GDM1 (cell line): ENCODE data around the gene HEY2.
"Not testable (repeated sequence)": the region's sequence is repeated elsewhere in the genome, so short reads cannot be mapped to it uniquely, and the experiment has no call there.

Experiments used
- DNase-seq: peaks from one replicate; lab custom pipeline; 2025; lab: John Stamatoyannopoulos, UW

The HEY2 gene

GRCh38 chr6:125795301-125795700 lies 45.9 kb downstream of the HEY2 start:
- no peak for DNase-seq

DNA sequence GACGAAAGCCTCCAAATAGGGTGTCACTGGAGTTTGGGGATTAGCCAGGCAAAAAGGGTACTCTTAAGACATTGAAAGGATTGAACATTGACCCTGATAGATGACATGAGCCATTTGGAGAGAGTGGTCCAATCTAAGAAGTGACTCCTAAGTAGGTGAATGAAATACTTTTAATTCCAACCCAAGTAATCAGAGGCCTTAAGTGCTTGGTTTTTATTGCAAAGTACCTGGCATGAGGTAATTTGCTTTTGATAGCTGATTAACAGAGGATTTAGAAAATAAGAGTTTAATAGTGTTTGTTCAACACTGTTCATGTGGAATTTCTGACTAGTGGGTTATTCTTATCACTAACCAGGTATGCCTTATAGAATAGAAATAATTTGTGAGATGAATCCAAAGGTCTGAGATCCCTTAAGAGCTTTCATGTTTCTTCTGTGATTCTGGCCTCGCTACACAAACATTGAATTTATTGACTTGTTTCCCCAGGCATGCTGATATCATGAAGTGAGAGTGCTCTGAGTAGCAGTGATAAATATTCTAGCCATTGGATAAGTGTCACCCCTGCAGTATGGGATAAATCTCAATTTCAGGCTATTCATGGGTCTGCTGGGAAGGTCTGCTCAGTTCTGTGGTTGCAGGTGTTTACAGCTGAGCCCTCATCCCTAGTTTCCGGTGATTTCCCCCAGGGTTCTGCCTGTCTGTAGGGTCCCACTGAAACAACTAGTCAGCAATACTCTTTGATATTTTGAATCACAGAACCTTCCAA lies 47.9 kb downstream of the HEY2 start:
- DNase-seq: no peak

DNA sequence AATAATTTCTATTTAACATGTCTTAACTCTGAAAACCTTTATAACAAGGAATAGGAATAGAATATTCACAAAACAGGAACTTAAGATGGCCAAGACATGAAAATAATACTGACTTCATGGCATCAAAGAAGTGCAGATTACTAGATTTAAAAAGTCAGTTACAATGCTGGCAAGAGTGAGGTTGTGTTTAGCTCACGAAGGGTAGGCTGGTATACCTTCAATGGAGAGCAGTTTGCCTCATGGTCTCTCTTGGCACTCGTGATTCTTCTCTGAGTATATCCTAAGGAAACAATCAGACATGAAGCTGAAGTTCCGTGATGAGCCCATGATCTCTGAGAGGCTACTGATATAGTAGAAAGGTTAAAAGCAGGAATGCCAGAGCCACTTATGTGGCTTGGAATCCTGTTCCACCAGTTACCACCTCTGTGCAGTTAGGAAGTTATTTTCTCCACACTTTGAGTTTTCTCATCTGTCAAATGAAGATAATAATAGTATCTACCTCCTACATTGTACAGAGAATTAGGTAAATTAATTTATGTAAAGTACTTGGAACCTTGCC lies 48.5 kb downstream of the HEY2 start:
- DNase-seq: no peak

DNA sequence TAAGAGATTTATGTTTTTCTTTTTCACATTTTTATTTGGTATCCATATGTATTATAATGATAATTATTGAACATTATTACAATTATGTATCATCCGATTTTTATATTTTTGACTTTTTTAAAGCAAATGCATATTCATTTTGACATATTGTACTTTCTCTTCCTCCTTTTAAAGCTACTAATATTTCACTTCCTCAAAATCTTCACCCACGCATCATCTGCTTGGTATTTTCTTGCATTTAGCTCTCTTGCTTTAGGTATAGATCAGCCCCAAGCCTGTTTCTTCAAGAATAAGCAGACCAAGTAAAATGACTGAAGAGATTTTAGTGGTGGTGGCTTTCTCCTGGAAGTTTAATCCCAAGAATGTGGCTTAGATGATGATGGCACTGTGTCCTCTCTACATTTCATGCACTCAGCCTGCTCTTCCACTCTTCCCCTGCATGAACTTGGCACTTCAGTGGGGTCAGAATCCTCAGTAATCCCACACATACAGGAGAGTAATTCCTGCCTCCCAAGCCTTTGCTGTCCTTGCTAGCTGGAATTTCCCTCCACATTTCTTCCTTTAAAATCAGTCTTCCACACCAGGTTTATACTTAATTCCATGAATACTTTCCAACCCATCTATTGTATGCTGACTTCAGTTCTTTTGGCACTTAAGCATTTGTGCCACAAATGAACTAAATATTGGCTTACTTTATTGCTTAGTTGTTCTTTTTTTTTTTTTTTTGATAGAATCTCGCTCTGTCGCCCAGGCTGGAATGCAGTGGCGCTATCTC lies 49.5 kb downstream of the HEY2 start:
- DNase-seq: no peak

DNA sequence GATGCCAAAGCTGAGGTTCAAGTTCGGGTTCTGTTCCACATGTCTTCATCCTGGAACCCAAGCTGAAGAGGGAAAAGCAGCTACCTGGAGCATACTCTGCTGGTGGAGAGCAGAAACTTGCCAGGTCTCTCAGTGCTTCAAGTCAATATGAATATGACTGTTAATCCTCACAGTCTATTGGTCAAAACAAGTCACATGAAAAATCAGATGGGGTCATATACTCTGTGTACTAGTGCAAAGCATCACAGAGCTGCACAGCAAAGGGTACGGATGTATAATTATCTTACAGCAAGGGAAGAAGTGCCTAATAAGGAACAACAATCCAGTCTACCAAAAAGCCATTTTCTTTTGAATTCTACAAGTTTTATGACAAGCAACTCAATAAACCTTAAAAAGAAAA lies 53.0 kb downstream of the HEY2 start:
- DNase-seq: no peak

- no peak for DNase-seq
Observed at GRCh38 chr6:125802943-125803377, 53.5 kb downstream of the HEY2 start.

GRCh38 chr6:125804264-125804663 lies 54.8 kb downstream of the HEY2 start:
- no peak for DNase-seq

DNA sequence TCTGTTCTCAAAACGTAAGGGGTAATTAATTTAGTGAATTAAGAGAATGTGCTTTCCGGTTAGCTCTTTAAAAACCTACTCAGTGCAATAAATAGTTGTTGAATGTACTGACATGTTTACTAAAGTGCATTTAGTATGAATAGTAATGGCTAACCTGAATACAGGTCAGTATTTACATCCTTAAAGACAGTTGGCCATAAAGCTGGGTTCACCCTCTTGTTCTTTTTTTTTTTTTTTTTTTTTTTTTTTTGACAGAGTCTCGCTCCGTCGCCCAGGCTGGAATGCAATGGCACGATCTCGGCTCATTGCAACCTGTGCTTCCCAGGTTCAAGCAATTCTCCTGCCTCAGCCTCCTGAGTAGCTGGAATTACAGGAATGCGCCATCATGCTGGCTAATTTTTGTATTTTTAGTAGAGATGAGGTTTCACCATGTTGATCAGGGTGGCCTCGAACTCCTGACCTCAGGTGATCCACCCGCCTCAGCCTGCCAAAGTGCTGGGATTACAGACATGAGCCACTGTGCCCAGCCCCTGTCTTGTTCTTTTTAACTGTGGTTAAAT lies 55.5 kb downstream of the HEY2 start:
- not testable (repeated sequence) for DNase-seq

DNA sequence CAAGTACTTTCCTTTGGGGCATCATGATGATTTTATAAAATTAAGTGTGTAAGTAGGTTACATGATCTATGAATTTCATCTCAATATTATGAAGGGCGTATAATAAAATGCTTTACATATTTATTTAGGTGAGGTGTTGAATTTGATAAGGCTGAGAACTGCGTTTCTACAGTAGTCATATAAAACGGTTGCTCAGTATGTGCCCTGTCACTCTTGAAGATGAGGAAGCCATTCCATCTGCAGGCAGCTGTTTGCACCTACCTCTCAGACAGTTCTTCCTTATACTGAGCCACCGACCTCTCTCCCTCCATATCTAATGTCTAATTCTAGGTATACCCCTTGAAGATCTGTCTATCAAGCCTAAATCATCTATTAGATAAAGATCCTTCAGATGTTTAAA lies 57.4 kb downstream of the HEY2 start:
- no peak for DNase-seq

DNA sequence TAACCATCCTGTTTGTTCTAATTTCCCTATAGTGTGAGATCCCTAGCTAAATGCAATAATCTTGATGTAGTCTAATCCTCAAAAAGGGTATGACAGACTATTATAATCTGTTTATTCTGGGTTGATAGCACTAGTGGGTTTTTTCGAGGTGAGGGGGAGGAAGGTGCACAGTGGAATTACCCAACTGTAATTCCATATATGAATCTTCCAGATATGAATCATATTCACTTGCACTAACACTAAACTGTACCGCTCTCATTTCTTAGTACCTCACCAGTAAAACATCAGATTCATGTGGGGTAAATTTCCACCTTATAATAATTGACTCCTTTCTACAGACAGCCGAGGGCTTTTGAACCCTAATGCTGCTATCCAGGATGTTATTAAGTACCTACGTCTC lies 57.9 kb downstream of the HEY2 start:
- DNase-seq: no peak

DNA sequence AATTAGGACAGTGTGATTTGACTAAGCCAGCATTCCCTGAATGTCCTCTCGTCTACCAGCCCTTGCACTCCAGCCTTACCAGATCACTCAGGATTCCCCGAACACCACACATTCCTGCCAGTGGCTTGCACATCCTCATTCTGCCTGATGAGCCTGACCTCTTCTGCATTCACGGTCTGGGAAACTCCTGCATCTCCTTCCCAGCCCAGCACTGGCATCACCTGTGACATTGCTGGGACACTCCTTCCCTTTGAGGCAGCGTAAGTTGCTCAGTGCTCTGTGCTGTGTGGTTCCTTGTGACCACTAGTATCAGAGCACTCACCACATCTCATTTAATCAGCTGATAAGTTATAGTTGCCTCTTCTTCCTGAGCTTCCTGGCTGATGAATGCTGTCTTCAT lies 58.6 kb downstream of the HEY2 start:
- DNase-seq: no peak

DNA sequence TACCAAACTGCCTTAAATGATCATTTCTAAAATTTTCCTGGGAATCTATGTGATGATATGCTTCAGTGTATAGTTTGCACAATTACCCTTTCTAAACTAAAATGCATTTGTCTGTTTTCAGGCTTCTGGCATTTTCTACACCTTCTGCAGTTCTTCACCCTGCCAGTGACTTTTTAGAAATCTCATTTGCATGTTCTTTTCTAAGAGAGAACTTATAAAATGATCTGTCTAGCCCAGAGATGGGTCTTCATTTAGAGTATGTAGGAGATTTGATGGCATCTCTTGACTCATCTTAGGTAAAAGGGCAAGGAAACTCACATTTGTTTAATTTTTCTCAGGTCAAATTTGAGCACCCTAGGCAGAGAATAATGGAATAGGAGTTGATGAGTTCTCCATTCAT lies 59.2 kb downstream of the HEY2 start:
- DNase-seq: no peak

- no peak for DNase-seq
Observed at GRCh38 chr6:125809570-125810170, 60.2 kb downstream of the HEY2 start.

- no peak for DNase-seq
Observed at GRCh38 chr6:125810445-125810844, 61.0 kb downstream of the HEY2 start.
